Gastroesophageal sphincter (tissue), 4 donors: ENCODE results near the gene TRDN. TPM values are rescaled to one million over a fixed set of nuclear protein-coding genes. Genes with fewer than 3 reads are reported as not detected.

Source experiments
- ATAC-seq: fragments of 150-250 bp; one replicate; pipeline ENCODE4 v1.9.1; 2016; ENCODE audit warnings: mild to moderate bottlenecking, moderate library complexity
- H3K27ac ChIP-seq, 4 donors: fragments of 200-600 bp; sonication (generic) in 3 of 4; 1 replicate in 3 of 4; 2 replicates in 1 of 4; pipeline ENCODE4 v1.5.1; 2016 to 2019
- H3K27me3 ChIP-seq: fragments of 200-600 bp; sonication (generic); one replicate; pipeline ENCODE4 v1.5.1; 2019
- H3K36me3 ChIP-seq, 2 donors: fragments of 200-600 bp; sonication (generic); one replicate each; pipeline ENCODE4 v1.5.1; 2019; ENCODE audit warnings: control low read depth in 1 of 2
- H3K4me1 ChIP-seq, 3 donors: fragments of 200-600 bp; sonication (generic); 1 replicate in 2 of 3; 2 replicates in 1 of 3; pipeline ENCODE4 v1.5.1; 2016 to 2019; ENCODE audit warnings: control low read depth in 2 of 3
- H3K4me3 ChIP-seq, 2 donors: fragments of 200-600 bp; sonication (generic); one replicate each; pipeline ENCODE4 v1.5.1; 2019; ENCODE audit warnings: mild to moderate bottlenecking in 1 of 2, moderate library complexity in 1 of 2
- H3K9me3 ChIP-seq, 3 donors: fragments of 200-600 bp; sonication (generic); one replicate each; pipeline ENCODE4 v1.5.1; 2017 to 2019; ENCODE audit warnings: control low read depth in 2 of 3
- CTCF ChIP-seq, 4 experiments: fragments of 200-600 bp in 2 of 4; fragments of 450-650 bp in 2 of 4; sonication (generic) in 1 of 4; IDR thresholded peaks; one replicate each; pipeline ENCODE4 v1.5.1; 2017 to 2019; ENCODE audit warnings: antibody characterized with exemption in 4 of 4, mild to moderate bottlenecking in 2 of 4, moderate library complexity in 2 of 4
- EP300 ChIP-seq: sonication (generic); formaldehyde crosslinking; IDR thresholded peaks from one replicate; pipeline ENCODE4 v1.6.1; 2017; ENCODE audit warnings: antibody characterized with exemption, mild to moderate bottlenecking
- POLR2A ChIP-seq, 2 donors: fragments of 450-650 bp; IDR thresholded peaks; one replicate each; pipeline ENCODE4 v1.6.1; 2017; ENCODE audit warnings: antibody characterized with exemption in 2 of 2, mild to moderate bottlenecking in 2 of 2, moderate library complexity in 1 of 2
- POLR2AphosphoS5 ChIP-seq: sonication (generic); formaldehyde crosslinking; IDR thresholded peaks from one replicate; pipeline ENCODE4 v1.6.1; 2017; ENCODE audit warnings: antibody characterized with exemption
- WGBS, 2 donors: methylation state at CpG; one replicate each; pipeline ENCODE4 v1.1.5; 2018; ENCODE audit warnings: low coverage in 1 of 2; 5-methylcytosine and 5-hydroxymethylcytosine counted together
- total RNA-seq, 4 donors: library from RNA; depleted of rRNA; stranded (reverse); fragments of >200 nt; gene quantifications; one replicate each; pipeline ENCODE4 v1.1.0, GENCODE V29; 2016

The TRDN gene
- total RNA-seq, 4 donors from 2014 or later: not detected

- H3K9me3 ChIP-seq: no peaks in the 10 kb centered on the region
- H3K27me3 ChIP-seq: no peaks in the 10 kb centered on the region
- ATAC-seq: no peak
- no peaks in the 10 kb centered on the region for H3K4me1 ChIP-seq
- no peak overlapping the region for H3K27ac ChIP-seq
- no peak for TF ChIP-seq CTCF (IDR thresholded peaks at IDR 0.05)
- no peak for TF ChIP-seq POLR2AphosphoS5
- no peak for TF ChIP-seq EP300
- no peak for TF ChIP-seq POLR2A (IDR thresholded peaks at IDR 0.05)
- H3K36me3 ChIP-seq: no peaks in the 10 kb centered on the region
- no peak overlapping the region for H3K4me3 ChIP-seq
Observed at GRCh38 chr6:123224077-123224476, 412.7 kb downstream of the TRDN start.

- no peak for TF ChIP-seq POLR2AphosphoS5
- no peak for TF ChIP-seq CTCF (IDR thresholded peaks at IDR 0.05)
- Histone ChIP-seq H3K4me3 (no peak overlapping the region), H3K27ac (no peak overlapping the region), H3K4me1 (no peaks in the 10 kb centered on the region), H3K27me3 (no peaks in the 10 kb centered on the region), H3K9me3 (no peaks in the 10 kb centered on the region), H3K36me3 (no peaks in the 10 kb centered on the region)
- 85 to 91% methylated on average over 2 of the region's 2 CpGs for WGBS, 2 donors
- no peak for ATAC-seq
Observed at GRCh38 chr6:123223461-123223860, 413.3 kb downstream of the TRDN start.

GRCh38 chr6:123215211-123215610, 421.5 kb downstream of the TRDN start:
- no peak for ATAC-seq
- Histone ChIP-seq H3K4me3 (no peak overlapping the region), H3K36me3 (no peaks in the 10 kb centered on the region), H3K27ac (no peak overlapping the region), H3K9me3 (no peaks in the 10 kb centered on the region), H3K27me3 (no peaks in the 10 kb centered on the region), H3K4me1 (no peaks in the 10 kb centered on the region)
- TF ChIP-seq POLR2A (IDR thresholded peaks at IDR 0.05): no peak
- no peak for TF ChIP-seq EP300
- no peak for TF ChIP-seq POLR2AphosphoS5
- TF ChIP-seq CTCF (IDR thresholded peaks at IDR 0.05): no peak
- 50 to 53% methylated on average over 4 of the region's 4 CpGs for WGBS, 2 donors

GRCh38 chr6:123214433-123214832, 422.3 kb downstream of the TRDN start:
- 59 to 78% methylated on average over 2 of the region's 2 CpGs for WGBS, 2 donors
- Histone ChIP-seq H3K27ac (no peak overlapping the region), H3K4me3 (no peak overlapping the region), H3K4me1 (no peaks in the 10 kb centered on the region), H3K36me3 (no peaks in the 10 kb centered on the region), H3K9me3 (no peaks in the 10 kb centered on the region), H3K27me3 (no peaks in the 10 kb centered on the region)
- no peak for ATAC-seq
- no peak for TF ChIP-seq CTCF (IDR thresholded peaks at IDR 0.05)
- no peak for TF ChIP-seq EP300
- no peak for TF ChIP-seq POLR2A (IDR thresholded peaks at IDR 0.05)
- no peak for TF ChIP-seq POLR2AphosphoS5

- Histone ChIP-seq H3K36me3 (no peaks in the 10 kb centered on the region), H3K4me3 (no peak overlapping the region), H3K4me1 (no peaks in the 10 kb centered on the region), H3K27ac (no peak overlapping the region), H3K9me3 (no peaks in the 10 kb centered on the region), H3K27me3 (no peaks in the 10 kb centered on the region)
- no peak for TF ChIP-seq POLR2AphosphoS5
- no peak for TF ChIP-seq CTCF (IDR thresholded peaks at IDR 0.05)
- no peak for TF ChIP-seq EP300
- no peak for TF ChIP-seq POLR2A (IDR thresholded peaks at IDR 0.05)
- 77 to 79% methylated on average over 3 of the region's 3 CpGs for WGBS, 2 donors
- ATAC-seq: no peak
Observed at GRCh38 chr6:123213921-123214320, 422.8 kb downstream of the TRDN start.
